T-helper 2 cell treated with Interferon-gamma antibody and Interleukin-4, amounts not matched to agents 100 ng/mL and 5 ng/mL, for 36 hours (primary cell): Measurements from ENCODE around the gene PARL. TPM values are rescaled to one million over a fixed set of nuclear protein-coding genes. Genes with fewer than 3 reads are reported as not detected.

Experiments used
- intact Hi-C: fragments of 100-400 bp; cut with micrococcal nuclease; formaldehyde crosslinking; loops from one replicate; pipeline ENCODE4 v1.15.1; 2023
- total RNA-seq: library from RNA; stranded (reverse); gene quantifications from 2 replicates; pipeline ENCODE4 v1.2.3, GENCODE V29; 2022

Gene PARL
- total RNA-seq: 53.2 and 54.5 TPM in 2 replicates

GRCh38 chr3:183884427-183885296, at the start of gene PARL:
Gene PARL (minus strand): TSS chr3:183884880. CDS start chr3:183884846, 34 bp downstream.
- intact Hi-C loops: loop anchor here (1.0 to 5.0 kb wide), 9 partner anchors 62 to 478 kb away; partner anchors contain the start of genes ABCC5, ALG3, AP2M1 and EEF1AKMT4

- intact Hi-C loops: no loop called here
Measured at GRCh38 chr3:183933160-183933559, 48.5 kb upstream of the PARL start.

- intact Hi-C loops: no loop called here
Measured at GRCh38 chr3:183931881-183932280, 47.2 kb upstream of the PARL start.

GRCh38 chr3:183930086-183930485, 45.4 kb upstream of the PARL start:
- intact Hi-C loops: no loop called here

- intact Hi-C loops: no loop called here
Measured at GRCh38 chr3:183927059-183927458, 42.4 kb upstream of the PARL start.

GRCh38 chr3:183924956-183925355, 40.3 kb upstream of the PARL start:
- intact Hi-C loops: no loop called here

GRCh38 chr3:183924543-183924942, 39.9 kb upstream of the PARL start:
- intact Hi-C loops: no loop called here

- intact Hi-C loops: no loop called here
Measured at GRCh38 chr3:183922421-183922820, 37.7 kb upstream of the PARL start.

GRCh38 chr3:183921096-183921495, 36.4 kb upstream of the PARL start:
- intact Hi-C loops: no loop called here

- intact Hi-C loops: no loop called here
Measured at GRCh38 chr3:183920416-183920815, 35.7 kb upstream of the PARL start.

- intact Hi-C loops: no loop called here
Measured at GRCh38 chr3:183918178-183918577, 33.5 kb upstream of the PARL start.

- intact Hi-C loops: no loop called here
Measured at GRCh38 chr3:183917776-183918175, 33.1 kb upstream of the PARL start.

GRCh38 chr3:183914856-183915255, 30.2 kb upstream of the PARL start:
- intact Hi-C loops: no loop called here

GRCh38 chr3:183913580-183913920, 28.9 kb upstream of the PARL start:
- intact Hi-C loops: no loop called here

- intact Hi-C loops: no loop called here
Measured at GRCh38 chr3:183912895-183913579, 28.4 kb upstream of the PARL start.

- intact Hi-C loops: no loop called here
Measured at GRCh38 chr3:183911763-183912506, 27.3 kb upstream of the PARL start.

GRCh38 chr3:183911087-183911486, 26.4 kb upstream of the PARL start:
- intact Hi-C loops: no loop called here

GRCh38 chr3:183909030-183909600, 24.4 kb upstream of the PARL start:
- intact Hi-C loops: no loop called here

- intact Hi-C loops: no loop called here
Measured at GRCh38 chr3:183907911-183908331, 23.2 kb upstream of the PARL start.

GRCh38 chr3:183907176-183907575, 22.5 kb upstream of the PARL start:
- intact Hi-C loops: no loop called here

GRCh38 chr3:183906234-183906921, 21.7 kb upstream of the PARL start:
- intact Hi-C loops: no loop called here
